IPS-NIHi7 (cell line): Measurements from ENCODE around the gene IL27RA.
A peak's percentile ranks its signal among the peaks of the same experiment; 100 is the strongest.

Experiments
- DNase-seq: peaks from one replicate; pipeline ENCODE4 v3.0.0; 2012; ENCODE audit warnings: mixed read lengths; ENCODE audit errors: extremely low spot score

The IL27RA gene

GRCh38 chr19:14059093-14059480 is 27.5 kb downstream of the IL27RA start:
- DNase-seq = peak; percentile 69

GRCh38 chr19:14059652-14060155 is 28.1 kb downstream of the IL27RA start:
- DNase-seq = no peak

GRCh38 chr19:14061081-14061749 is 29.7 kb downstream of the IL27RA start:
- no peak for DNase-seq

- no peak for DNase-seq
Observed at GRCh38 chr19:14061751-14062557, 30.4 kb downstream of the IL27RA start, which contains the start of gene PALM3. Gene PALM3, minus strand, starts transcription at chr19:14062076. Its CDS starts 96 bp downstream, at chr19:14061980.

GRCh38 chr19:14062558-14062855 is 30.9 kb downstream of the IL27RA start:
- DNase-seq = no peak

- DNase-seq = no peak
Observed at GRCh38 chr19:14063105-14063504, 31.5 kb downstream of the IL27RA start.

- no peak for DNase-seq
Observed at GRCh38 chr19:14066134-14066533, 34.6 kb downstream of the IL27RA start.

- no peak for DNase-seq
Observed at GRCh38 chr19:14070268-14071050, 38.9 kb downstream of the IL27RA start.

GRCh38 chr19:14072535-14073260 is 41.1 kb downstream of the IL27RA start, which contains the start of gene MISP3:
Gene MISP3, plus strand, starts transcription at chr19:14072786. Its CDS starts 524 bp downstream, at chr19:14073310.
- no peak for DNase-seq

GRCh38 chr19:14073261-14073924 is 41.8 kb downstream of the IL27RA start:
- DNase-seq = peak; percentile 76

- no peak for DNase-seq
Observed at GRCh38 chr19:14073925-14074838, 42.6 kb downstream of the IL27RA start.

- DNase-seq = no peak
Observed at GRCh38 chr19:14078411-14078810, 46.8 kb downstream of the IL27RA start.

- DNase-seq = peak; percentile 96
Observed at GRCh38 chr19:14080887-14081796, 49.6 kb downstream of the IL27RA start.

- no peak for DNase-seq
Observed at GRCh38 chr19:14081797-14082674, 50.5 kb downstream of the IL27RA start.

GRCh38 chr19:14082675-14082960 is 51.1 kb downstream of the IL27RA start:
- DNase-seq = no peak

- no peak for DNase-seq
Observed at GRCh38 chr19:14085309-14085995, 53.9 kb downstream of the IL27RA start, which contains the start of gene C19orf67. Gene C19orf67, minus strand, starts transcription at chr19:14085783. Its CDS starts 156 bp downstream, at chr19:14085627.

- DNase-seq = no peak
Observed at GRCh38 chr19:14086098-14086497, 54.5 kb downstream of the IL27RA start.
